NCI-H524 treated with DMSO at 0.1 percent for 48 hours (cell line): ENCODE data around the gene MANSC1.
A peak's percentile ranks its signal among the peaks of the same experiment; 100 is the strongest.

ENCODE experiments used
- DNase-seq: peaks from one replicate; lab custom pipeline; 2025; lab: John Stamatoyannopoulos, UW

MANSC1 gene

DNA sequence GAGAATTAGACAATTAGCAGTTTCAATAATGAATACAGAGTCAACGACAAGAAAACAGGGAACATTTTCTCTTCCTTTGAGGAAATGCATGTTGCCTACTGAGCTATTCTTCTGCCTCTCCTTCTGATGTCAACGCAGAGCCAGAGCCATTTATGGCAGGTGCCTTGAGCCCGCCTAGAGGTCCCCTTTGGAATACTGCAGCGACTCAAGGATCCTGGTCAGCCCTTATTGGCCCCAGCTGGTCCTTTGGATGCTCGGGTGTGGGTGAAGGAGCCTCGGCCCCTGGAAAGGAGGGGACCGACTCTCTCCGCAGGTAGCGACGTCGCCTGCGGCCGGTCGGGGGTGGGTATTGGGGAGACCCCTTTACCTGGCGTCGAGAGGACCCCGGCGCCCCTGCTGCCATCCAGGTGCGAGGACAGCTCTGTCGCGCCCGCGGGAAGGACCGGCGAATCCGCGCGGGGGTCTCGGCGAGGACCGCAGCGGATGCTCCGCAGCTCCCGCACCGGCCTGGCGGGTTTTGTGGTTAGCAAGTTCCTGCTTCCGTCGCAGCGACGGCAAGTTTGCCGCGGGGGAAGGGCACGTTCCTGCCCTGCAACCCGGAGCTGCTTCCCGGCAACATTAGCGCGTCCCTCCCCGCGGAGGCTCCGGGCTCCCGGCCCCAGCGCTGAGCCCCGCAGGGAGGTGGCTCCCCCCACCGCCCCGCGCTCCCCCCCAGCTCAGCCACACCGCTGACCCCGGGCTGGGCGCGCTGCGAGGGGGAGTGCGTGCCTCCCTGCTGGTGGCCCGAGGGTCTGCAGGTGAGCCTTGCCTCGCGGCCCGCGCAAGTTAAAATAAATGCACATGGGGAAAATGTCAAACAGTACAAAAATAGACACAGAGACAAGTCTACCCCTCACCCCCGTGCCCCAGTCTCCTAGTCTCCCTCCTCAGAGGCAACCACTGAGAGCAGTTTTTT is at the start of gene MANSC1:
Gene MANSC1, minus strand, starts transcription at position 532 of the 955 bp plus-strand sequence. CDS start 6,928 bp downstream, outside the sequence.
- peak; percentile 24 for DNase-seq

DNA sequence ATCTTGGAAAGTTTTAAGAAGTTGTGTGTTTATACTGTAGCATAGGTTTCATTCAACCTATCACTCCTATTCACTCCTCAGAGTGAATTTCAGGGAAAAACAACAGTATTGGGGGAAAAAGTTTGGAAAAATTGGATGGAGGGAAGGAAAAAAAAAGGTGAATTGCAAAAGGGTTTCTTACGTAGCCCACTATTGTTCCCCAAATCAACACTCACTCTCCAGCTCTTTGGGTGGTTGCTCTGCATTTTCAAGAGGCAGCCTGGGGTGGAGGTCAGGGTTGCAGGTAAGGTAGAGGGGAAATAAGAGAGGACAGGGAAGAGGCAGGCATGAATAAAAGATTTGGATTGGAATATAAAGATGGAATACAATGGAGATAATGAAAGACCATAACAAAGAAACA is 49.1 kb upstream of the MANSC1 start:
- no peak for DNase-seq

GRCh38 chr12:12398026-12398859 is 48.2 kb upstream of the MANSC1 start:
- DNase-seq = no peak

- no peak for DNase-seq
These were observed 47.1 kb upstream of the MANSC1 start for GRCh38 chr12:12397184-12397583.

DNA sequence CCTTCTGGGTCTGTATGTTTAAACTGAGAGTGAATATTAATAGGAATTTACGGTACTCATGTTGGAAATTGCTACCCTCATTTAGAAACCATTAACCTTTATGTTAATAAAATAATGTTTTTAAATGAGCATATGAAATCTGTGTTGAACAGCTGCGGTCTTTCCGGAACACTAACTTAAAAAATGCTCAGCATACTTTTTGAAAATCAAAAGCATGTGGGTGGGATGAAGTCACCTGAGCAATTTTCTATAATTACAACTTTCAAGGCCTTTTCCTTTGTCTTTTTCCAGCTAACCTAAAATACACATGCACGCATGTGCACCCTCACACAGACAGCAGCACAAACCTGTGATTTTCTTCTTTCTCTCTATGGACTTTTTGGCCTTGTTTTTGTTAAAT is 46.7 kb upstream of the MANSC1 start:
- no peak for DNase-seq

DNA sequence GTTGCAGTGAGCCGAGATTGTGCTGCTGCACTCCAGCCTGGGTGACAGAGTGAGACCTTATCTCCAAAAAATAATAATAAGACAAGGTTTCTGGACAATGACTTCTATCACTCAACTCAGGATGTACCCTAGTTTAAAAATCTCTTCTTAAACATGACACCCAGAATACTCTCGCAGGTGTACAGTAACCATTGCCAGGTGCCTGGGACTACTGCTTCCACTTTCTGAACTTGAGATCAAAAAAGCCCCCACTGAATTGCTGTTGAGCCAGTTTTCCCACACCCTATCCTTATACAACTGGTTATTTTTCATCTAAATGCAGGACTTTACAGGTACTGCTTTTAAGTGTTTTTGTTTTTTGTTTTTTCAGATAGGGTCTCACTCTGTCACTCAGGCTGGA is 43.1 kb upstream of the MANSC1 start:
- no peak for DNase-seq

DNA sequence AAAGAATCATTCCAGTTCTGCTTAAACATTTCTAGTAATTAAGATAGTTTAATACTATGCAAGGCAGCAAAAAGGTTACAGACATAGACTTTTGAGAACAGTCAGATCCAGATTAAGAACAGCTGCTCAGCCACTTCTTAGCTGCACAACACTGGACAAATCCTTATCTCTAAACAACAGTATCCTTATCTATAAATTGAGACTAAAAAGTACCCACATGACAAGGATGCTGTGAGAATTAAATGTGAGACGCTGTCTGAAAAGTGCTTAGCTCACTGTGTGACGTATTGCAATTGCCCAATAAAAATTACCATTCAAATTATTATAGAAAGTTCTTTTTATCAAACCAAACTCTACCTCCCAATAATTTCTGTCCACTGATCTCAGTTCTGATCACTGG is 42.4 kb upstream of the MANSC1 start:
- no peak for DNase-seq

DNA sequence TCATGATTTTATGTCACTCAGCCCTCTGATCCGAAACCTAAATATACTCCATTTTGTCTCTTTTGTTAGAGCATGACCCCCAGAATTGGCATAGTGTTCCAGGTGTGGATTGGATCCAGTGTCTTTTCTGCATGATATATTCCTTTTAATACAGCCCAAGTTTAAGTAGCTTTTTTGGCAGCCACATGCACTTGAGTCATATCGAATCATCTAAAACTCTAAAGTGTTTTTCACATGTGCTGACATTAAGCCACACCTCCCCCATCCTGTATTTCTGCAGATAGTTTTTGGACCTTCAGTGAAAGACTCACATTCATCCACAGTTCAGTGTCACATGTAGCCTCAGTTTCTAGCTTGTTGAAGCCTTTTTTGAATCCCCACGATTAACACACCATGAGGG is 37.5 kb upstream of the MANSC1 start:
- no peak for DNase-seq

DNA sequence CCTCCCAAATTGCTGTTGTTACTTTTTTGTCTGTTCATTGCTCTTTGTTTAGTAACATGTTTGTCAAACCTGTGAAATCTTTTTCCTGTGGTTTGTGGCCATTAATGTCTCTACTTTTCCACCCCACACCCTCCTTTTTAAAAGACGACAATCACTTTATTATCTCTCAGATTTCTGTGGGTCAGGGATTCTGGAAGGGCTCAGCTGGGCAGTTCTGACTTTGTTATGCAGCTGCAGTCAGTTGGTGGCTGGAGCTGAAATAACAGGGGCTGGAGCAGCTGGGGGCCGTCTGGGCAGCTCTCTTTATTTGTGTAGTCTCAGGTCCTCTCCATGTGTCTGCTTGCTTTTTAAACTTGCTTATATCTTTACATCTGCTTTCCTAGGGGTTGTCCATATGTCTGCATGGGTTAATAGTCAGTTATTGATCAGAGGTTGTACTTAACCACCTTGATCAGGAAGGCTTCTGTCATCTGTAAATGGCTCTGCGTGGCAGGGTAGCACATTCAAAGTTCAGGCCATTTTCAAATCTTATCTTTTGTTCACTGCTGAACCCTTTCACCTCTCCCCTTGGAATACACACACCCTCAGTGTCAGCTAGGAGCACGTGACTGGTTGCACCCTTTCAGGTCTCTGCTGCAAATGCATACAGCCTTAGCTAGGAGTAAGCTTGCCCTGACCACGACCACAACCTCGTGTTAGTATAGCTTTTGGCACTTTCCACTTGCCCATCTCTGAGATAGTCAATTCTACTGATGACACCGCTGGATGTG is 34.7 kb upstream of the MANSC1 start:
- DNase-seq = no peak

DNA sequence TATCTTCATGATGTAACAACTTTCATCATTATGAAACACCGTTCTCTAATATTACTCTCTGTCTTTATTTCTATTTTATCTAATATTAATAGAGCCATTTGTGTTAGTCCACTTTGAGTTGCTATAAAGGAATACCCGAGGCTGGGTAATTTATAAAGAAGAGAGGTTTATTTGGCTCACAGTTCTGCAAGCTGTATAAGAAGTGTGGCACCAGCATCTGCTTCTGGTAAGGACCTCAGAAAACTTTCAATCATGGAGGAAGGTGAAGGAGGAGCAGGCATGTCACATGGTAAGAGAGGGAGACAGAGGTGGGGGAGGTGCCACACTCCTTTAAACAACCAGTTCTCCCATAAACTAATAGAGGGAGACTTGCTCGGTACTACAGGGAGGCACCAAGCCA is 31.9 kb upstream of the MANSC1 start:
- no peak for DNase-seq

DNA sequence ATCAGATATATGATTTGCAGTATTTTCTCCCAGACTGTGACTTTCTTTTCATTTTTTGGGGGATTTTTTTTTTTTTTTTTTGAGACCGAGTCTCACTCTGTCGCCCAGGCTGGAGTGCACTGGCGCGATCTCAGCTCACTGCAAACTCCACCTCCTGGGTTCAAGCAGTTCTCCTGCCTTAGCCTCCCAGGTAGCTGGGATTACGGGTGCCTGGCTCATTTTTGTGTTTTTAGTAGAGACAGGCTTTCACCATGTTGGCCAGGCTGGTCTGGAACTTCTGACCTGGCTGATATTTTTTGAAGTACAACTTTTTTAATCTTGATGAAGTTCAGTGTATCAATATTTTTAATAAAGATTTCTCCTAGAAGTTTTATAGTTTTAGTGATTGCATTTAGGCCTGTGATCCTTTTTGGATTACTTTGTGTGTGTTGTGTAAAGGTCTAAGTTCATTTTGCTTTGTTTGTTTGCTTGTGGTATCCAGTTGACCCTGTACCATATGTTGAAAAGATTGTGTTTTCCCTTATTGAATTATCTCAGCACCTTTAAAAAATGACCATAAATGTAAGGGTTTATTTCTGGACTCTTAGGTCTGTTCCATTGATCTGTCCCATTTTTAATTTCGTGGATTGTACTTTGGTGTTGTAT is 31.0 kb upstream of the MANSC1 start:
- no peak for DNase-seq

- DNase-seq = no peak
These were observed 30.0 kb upstream of the MANSC1 start for GRCh38 chr12:12379831-12380730.

DNA sequence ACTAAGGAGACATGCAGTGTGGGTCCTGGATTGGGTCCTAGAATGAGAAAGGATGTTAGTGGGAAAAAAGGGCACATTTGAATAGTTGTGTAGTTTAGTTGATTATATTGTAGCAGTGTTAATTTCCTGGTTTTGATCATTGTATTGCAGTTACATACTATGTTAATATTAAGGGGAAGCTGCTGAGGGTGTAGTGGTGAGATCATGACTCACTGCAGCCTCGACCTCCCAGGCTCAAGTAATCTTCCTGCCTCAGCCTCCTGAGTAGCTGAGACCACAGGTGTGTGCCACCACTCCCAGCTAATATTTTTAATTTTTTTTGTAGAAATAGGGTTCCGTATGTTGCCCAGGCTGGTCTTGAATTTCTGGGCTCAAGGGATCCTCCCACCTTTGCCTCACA is 28.6 kb upstream of the MANSC1 start:
- DNase-seq = no peak

- no peak for DNase-seq
These were observed 26.8 kb upstream of the MANSC1 start for GRCh38 chr12:12376646-12377448.

- no peak for DNase-seq
These were observed 23.1 kb upstream of the MANSC1 start for GRCh38 chr12:12372946-12373722.

DNA sequence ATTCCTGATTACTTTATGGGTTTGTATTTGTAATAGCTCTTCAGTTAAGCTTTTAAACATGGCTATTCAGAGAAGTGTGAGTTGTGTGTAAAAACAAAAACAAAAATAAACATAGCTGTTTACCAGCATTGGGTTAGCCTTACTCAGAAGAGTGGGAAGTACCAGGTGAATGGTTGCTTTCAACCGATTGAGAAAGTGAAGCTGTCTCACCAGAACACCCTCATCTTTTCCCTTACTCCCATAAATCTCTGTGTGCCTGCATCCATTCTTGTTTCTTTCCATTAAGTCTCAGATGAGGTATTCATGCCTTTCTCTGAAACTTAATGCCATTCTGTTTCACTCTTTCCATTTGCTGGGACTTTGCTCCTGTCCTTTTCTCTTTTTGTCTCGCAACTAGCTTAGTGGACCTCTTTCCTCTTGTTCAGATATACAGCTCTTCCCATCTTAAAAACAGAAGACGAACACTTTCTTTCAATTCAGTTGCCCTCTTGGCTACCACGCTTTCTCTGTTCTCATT is 17.5 kb upstream of the MANSC1 start:
- DNase-seq = no peak

DNA sequence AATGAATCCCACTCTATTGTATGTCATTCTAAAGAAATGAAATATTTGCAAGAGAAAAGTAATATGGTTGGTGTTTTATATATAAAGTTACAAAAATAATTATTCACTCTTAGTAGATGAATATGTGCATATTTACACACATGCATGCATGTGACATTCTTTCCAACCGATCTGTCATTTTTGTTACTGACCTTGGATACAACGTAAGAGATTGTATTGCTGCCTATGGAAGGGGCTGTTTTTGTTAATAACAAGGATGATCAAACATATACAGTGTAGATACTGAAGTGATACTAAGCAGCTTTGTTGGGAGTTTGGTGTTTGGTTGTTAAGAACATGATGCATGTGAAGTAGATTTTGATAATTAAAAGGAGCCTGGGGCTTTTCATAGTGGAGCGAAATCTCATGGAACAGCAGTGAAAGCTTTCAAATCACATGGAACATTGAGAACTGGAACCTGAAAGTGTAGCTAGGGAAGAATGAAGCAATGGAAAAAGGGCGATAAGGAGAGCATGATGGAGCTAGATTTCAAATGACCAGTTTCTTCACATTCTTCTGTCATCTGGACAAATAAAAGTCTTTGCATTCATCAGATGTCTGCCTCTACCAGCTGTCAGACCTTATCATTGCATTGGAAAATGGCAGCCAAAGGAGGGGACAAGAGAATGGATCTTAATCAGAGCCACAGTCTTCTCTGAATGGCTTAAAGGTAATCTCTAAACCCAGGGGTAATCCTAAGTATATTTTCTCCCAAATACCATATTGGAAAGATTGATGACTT is 16.8 kb upstream of the MANSC1 start:
- no peak for DNase-seq

- no peak for DNase-seq
These were observed 15.9 kb upstream of the MANSC1 start for GRCh38 chr12:12365931-12366431.
